Measurements from ENCODE around the gene STRIP2. TPM values are rescaled to one million over a fixed set of nuclear protein-coding genes. Genes with fewer than 3 reads are reported as not detected.

The STRIP2 gene
- total RNA-seq, 1 experiment from 2014 or later, result 6.5 TPM

DNA sequence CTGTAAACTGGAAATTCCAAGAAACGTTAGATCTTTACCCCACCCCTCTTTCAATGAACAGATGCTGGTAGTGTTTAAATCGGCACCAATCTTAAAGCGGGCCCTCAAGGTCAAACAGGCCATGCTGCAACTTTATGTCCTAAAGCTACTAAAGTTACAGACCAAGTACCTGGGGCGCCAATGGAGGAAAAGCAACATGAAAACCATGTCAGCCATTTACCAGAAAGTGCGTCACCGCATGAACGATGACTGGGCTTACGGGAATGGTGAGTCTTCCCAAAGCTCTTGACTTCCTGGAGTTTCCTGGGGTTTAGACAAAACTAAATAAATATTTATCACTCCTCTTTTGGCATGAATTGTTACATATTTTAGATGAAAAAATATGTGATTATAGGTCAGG is 48.5 kb downstream of the STRIP2 start (continued):
- TF ChIP-seq, protein P1, sequence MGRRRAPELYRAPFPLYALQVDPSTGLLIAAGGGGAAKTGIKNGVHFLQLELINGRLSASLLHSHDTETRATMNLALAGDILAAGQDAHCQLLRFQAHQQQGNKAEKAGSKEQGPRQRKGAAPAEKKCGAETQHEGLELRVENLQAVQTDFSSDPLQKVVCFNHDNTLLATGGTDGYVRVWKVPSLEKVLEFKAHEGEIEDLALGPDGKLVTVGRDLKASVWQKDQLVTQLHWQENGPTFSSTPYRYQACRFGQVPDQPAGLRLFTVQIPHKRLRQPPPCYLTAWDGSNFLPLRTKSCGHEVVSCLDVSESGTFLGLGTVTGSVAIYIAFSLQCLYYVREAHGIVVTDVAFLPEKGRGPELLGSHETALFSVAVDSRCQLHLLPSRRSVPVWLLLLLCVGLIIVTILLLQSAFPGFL (CRISPR knock-in tag; IDR thresholded peaks at IDR 0.05; ENCODE audit: borderline replicate concordance), result no peak
- TF ChIP-seq, protein P2, sequence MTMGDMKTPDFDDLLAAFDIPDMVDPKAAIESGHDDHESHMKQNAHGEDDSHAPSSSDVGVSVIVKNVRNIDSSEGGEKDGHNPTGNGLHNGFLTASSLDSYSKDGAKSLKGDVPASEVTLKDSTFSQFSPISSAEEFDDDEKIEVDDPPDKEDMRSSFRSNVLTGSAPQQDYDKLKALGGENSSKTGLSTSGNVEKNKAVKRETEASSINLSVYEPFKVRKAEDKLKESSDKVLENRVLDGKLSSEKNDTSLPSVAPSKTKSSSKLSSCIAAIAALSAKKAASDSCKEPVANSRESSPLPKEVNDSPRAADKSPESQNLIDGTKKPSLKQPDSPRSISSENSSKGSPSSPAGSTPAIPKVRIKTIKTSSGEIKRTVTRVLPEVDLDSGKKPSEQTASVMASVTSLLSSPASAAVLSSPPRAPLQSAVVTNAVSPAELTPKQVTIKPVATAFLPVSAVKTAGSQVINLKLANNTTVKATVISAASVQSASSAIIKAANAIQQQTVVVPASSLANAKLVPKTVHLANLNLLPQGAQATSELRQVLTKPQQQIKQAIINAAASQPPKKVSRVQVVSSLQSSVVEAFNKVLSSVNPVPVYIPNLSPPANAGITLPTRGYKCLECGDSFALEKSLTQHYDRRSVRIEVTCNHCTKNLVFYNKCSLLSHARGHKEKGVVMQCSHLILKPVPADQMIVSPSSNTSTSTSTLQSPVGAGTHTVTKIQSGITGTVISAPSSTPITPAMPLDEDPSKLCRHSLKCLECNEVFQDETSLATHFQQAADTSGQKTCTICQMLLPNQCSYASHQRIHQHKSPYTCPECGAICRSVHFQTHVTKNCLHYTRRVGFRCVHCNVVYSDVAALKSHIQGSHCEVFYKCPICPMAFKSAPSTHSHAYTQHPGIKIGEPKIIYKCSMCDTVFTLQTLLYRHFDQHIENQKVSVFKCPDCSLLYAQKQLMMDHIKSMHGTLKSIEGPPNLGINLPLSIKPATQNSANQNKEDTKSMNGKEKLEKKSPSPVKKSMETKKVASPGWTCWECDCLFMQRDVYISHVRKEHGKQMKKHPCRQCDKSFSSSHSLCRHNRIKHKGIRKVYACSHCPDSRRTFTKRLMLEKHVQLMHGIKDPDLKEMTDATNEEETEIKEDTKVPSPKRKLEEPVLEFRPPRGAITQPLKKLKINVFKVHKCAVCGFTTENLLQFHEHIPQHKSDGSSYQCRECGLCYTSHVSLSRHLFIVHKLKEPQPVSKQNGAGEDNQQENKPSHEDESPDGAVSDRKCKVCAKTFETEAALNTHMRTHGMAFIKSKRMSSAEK (CRISPR knock-in tag; IDR thresholded peaks at IDR 0.05; ENCODE audit: borderline replicate concordance), result no peak
- TF ChIP-seq JAZF1 (CRISPR knock-in tag; IDR thresholded peaks at IDR 0.05) (no peak), KAT7 (CRISPR knock-in tag; IDR thresholded peaks at IDR 0.05; ENCODE audit: borderline replicate concordance) (no peak), CREM (CRISPR knock-in tag; IDR thresholded peaks at IDR 0.05) (no peak), ZNF396 (CRISPR knock-in tag; IDR thresholded peaks at IDR 0.05; ENCODE audit: borderline replicate concordance) (no peak)
- TF ChIP-seq, protein P3, sequence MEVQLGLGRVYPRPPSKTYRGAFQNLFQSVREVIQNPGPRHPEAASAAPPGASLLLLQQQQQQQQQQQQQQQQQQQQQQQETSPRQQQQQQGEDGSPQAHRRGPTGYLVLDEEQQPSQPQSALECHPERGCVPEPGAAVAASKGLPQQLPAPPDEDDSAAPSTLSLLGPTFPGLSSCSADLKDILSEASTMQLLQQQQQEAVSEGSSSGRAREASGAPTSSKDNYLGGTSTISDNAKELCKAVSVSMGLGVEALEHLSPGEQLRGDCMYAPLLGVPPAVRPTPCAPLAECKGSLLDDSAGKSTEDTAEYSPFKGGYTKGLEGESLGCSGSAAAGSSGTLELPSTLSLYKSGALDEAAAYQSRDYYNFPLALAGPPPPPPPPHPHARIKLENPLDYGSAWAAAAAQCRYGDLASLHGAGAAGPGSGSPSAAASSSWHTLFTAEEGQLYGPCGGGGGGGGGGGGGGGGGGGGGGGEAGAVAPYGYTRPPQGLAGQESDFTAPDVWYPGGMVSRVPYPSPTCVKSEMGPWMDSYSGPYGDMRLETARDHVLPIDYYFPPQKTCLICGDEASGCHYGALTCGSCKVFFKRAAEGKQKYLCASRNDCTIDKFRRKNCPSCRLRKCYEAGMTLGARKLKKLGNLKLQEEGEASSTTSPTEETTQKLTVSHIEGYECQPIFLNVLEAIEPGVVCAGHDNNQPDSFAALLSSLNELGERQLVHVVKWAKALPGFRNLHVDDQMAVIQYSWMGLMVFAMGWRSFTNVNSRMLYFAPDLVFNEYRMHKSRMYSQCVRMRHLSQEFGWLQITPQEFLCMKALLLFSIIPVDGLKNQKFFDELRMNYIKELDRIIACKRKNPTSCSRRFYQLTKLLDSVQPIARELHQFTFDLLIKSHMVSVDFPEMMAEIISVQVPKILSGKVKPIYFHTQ (CRISPR knock-in tag; IDR thresholded peaks at IDR 0.05), result no peak
- TF ChIP-seq, protein P4, sequence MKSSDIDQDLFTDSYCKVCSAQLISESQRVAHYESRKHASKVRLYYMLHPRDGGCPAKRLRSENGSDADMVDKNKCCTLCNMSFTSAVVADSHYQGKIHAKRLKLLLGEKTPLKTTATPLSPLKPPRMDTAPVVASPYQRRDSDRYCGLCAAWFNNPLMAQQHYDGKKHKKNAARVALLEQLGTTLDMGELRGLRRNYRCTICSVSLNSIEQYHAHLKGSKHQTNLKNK (CRISPR knock-in tag; IDR thresholded peaks at IDR 0.05), result no peak

DNA sequence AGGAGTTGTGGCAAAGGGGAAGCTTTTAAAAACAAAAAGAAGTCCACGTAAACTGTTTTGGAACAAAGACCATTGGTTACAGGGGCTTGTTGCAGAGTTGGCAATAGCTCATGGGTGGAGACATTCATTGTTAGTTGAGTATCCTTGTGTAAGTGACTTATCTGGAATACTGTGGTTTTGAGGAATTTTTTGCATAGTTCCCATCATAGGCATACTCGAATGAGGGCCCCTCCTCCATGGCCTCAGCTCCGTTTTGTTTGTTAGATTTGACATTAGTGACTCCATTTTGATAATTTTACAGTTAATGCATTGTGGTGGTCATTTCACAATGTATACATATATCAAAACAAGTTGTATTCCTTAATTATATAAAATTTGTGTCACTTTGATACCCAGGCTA is 55.3 kb downstream of the STRIP2 start:
- no peaks in the 10 kb centered on the region for H3K4me1 Mint-ChIP-seq
- H3K4me3 Mint-ChIP-seq, result no peak overlapping the region
- H3K27ac Mint-ChIP-seq, result no peak overlapping the region
- CTCF ChIA-PET, result interaction anchor here (1.4 kb wide), 1 partner anchor 121 kb away, joined by 3 read pairs; no protein-coding TSS in a partner anchor
- DNase-seq (ENCODE audit: low spot score), result no peak
- H3K36me3 Mint-ChIP-seq, result no peaks in the 10 kb centered on the region
- H3K9me3 Mint-ChIP-seq, result no peaks in the 10 kb centered on the region
- POLR2A ChIA-PET, result no interaction called here
- peaks cover 3% of the 10 kb centered on the region; the same call in 1 of the 2 replicates for H3K27me3 Mint-ChIP-seq (ENCODE audit: low read depth)
- no peak for ATAC-seq
- TF ChIP-seq, protein P5, sequence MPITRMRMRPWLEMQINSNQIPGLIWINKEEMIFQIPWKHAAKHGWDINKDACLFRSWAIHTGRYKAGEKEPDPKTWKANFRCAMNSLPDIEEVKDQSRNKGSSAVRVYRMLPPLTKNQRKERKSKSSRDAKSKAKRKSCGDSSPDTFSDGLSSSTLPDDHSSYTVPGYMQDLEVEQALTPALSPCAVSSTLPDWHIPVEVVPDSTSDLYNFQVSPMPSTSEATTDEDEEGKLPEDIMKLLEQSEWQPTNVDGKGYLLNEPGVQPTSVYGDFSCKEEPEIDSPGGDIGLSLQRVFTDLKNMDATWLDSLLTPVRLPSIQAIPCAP (CRISPR knock-in tag; IDR thresholded peaks at IDR 0.05), result no peak
- TF ChIP-seq CREM (CRISPR knock-in tag; IDR thresholded peaks at IDR 0.05) (no peak), EMX1 (CRISPR knock-in tag; IDR thresholded peaks at IDR 0.05) (no peak), MXD4 (CRISPR knock-in tag; IDR thresholded peaks at IDR 0.05; ENCODE audit: borderline replicate concordance) (no peak), MYBL2 (CRISPR knock-in tag; IDR thresholded peaks at IDR 0.05) (no peak), SMAD4 (CRISPR knock-in tag; IDR thresholded peaks at IDR 0.05) (no peak)
- TF ChIP-seq, protein P6, sequence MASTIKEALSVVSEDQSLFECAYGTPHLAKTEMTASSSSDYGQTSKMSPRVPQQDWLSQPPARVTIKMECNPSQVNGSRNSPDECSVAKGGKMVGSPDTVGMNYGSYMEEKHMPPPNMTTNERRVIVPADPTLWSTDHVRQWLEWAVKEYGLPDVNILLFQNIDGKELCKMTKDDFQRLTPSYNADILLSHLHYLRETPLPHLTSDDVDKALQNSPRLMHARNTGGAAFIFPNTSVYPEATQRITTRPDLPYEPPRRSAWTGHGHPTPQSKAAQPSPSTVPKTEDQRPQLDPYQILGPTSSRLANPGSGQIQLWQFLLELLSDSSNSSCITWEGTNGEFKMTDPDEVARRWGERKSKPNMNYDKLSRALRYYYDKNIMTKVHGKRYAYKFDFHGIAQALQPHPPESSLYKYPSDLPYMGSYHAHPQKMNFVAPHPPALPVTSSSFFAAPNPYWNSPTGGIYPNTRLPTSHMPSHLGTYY (CRISPR knock-in tag; IDR thresholded peaks at IDR 0.05), result no peak
- TF ChIP-seq, protein P7, sequence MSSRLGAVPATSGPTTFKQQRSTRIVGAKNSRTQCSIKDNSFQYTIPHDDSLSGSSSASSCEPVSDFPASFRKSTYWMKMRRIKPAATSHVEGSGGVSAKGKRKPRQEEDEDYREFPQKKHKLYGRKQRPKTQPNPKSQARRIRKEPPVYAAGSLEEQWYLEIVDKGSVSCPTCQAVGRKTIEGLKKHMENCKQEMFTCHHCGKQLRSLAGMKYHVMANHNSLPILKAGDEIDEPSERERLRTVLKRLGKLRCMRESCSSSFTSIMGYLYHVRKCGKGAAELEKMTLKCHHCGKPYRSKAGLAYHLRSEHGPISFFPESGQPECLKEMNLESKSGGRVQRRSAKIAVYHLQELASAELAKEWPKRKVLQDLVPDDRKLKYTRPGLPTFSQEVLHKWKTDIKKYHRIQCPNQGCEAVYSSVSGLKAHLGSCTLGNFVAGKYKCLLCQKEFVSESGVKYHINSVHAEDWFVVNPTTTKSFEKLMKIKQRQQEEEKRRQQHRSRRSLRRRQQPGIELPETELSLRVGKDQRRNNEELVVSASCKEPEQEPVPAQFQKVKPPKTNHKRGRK (CRISPR knock-in tag; IDR thresholded peaks at IDR 0.05; ENCODE audit: borderline replicate concordance), result no peak
- TF ChIP-seq, protein P8, sequence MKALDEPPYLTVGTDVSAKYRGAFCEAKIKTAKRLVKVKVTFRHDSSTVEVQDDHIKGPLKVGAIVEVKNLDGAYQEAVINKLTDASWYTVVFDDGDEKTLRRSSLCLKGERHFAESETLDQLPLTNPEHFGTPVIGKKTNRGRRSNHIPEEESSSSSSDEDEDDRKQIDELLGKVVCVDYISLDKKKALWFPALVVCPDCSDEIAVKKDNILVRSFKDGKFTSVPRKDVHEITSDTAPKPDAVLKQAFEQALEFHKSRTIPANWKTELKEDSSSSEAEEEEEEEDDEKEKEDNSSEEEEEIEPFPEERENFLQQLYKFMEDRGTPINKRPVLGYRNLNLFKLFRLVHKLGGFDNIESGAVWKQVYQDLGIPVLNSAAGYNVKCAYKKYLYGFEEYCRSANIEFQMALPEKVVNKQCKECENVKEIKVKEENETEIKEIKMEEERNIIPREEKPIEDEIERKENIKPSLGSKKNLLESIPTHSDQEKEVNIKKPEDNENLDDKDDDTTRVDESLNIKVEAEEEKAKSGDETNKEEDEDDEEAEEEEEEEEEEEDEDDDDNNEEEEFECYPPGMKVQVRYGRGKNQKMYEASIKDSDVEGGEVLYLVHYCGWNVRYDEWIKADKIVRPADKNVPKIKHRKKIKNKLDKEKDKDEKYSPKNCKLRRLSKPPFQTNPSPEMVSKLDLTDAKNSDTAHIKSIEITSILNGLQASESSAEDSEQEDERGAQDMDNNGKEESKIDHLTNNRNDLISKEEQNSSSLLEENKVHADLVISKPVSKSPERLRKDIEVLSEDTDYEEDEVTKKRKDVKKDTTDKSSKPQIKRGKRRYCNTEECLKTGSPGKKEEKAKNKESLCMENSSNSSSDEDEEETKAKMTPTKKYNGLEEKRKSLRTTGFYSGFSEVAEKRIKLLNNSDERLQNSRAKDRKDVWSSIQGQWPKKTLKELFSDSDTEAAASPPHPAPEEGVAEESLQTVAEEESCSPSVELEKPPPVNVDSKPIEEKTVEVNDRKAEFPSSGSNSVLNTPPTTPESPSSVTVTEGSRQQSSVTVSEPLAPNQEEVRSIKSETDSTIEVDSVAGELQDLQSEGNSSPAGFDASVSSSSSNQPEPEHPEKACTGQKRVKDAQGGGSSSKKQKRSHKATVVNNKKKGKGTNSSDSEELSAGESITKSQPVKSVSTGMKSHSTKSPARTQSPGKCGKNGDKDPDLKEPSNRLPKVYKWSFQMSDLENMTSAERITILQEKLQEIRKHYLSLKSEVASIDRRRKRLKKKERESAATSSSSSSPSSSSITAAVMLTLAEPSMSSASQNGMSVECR (CRISPR knock-in tag; IDR thresholded peaks at IDR 0.05; ENCODE audit: borderline replicate concordance), result no peak
- TF ChIP-seq, protein P9, sequence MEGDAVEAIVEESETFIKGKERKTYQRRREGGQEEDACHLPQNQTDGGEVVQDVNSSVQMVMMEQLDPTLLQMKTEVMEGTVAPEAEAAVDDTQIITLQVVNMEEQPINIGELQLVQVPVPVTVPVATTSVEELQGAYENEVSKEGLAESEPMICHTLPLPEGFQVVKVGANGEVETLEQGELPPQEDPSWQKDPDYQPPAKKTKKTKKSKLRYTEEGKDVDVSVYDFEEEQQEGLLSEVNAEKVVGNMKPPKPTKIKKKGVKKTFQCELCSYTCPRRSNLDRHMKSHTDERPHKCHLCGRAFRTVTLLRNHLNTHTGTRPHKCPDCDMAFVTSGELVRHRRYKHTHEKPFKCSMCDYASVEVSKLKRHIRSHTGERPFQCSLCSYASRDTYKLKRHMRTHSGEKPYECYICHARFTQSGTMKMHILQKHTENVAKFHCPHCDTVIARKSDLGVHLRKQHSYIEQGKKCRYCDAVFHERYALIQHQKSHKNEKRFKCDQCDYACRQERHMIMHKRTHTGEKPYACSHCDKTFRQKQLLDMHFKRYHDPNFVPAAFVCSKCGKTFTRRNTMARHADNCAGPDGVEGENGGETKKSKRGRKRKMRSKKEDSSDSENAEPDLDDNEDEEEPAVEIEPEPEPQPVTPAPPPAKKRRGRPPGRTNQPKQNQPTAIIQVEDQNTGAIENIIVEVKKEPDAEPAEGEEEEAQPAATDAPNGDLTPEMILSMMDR (IDR thresholded peaks at IDR 0.05), result no peak

Data from WTC11 (cell line).